Tibial nerve (tissue), 4 donors: ENCODE measurements around the gene PRODH2.
A peak's percentile ranks its signal among the peaks of the same experiment; 100 is the strongest.

ENCODE experiments used
- EP300 ChIP-seq, 2 donors: sonication (generic); formaldehyde crosslinking; IDR thresholded peaks; one replicate each; pipeline ENCODE4 v1.6.1; 2017; ENCODE audit warnings: antibody characterized with exemption in 2 of 2, mild to moderate bottlenecking in 1 of 2
- TF ChIP-seq, protein P1 (sequence below), 5 experiments: fragments of 200-600 bp in 3 of 5; fragments of 450-650 bp in 2 of 5; sonication (generic) in 3 of 5; IDR thresholded peaks; one replicate each; pipeline ENCODE4 v1.5.1; 2016 to 2019; ENCODE audit warnings: antibody characterized with exemption in 5 of 5, mild to moderate bottlenecking in 3 of 5, moderate library complexity in 2 of 5

DNA sequence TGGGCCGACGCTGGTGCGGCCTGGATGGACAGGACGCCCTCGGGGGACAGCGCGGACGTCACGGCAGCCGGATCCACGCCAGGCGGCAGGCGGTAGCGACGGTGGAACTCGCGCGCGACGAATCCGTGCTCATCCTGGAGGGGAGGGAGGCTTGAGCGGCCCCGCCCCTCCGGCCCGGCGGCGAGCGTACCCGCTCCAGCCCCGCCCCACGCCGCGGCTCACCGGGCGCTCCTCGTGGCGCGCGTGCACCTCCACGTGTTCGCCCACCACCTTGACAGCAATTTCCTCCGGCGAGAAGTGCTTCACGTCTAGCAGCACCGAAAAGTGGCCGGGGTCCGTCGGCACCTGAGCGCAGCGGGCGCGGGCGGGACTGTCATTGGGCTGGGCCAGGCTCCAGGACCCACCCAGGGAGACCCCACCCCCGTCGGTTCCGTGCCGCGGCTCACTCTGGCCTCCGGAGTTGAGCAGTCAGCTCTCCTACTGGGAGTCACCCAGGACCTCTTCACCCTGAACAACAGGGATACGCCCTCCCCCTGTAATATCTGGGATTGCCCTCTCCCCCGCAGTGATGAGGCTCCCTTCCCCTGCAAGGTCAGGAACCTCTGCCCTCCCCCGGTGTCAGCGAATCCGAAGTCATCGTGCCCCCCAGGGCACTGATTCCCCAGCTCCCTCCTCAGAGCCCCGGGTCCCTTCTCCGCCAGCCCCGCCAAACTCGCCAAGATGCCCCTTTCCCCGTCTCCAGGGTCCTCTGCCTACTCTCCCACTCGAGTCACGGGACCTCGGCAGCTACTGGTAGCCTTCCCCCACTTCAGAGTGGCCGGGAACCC lies 56.9 kb downstream of the PRODH2 start:
- TF ChIP-seq EP300 (IDR thresholded peaks at IDR 0.05), result peak in 1 of 2 donors; percentile 72
- TF ChIP-seq, protein P1, sequence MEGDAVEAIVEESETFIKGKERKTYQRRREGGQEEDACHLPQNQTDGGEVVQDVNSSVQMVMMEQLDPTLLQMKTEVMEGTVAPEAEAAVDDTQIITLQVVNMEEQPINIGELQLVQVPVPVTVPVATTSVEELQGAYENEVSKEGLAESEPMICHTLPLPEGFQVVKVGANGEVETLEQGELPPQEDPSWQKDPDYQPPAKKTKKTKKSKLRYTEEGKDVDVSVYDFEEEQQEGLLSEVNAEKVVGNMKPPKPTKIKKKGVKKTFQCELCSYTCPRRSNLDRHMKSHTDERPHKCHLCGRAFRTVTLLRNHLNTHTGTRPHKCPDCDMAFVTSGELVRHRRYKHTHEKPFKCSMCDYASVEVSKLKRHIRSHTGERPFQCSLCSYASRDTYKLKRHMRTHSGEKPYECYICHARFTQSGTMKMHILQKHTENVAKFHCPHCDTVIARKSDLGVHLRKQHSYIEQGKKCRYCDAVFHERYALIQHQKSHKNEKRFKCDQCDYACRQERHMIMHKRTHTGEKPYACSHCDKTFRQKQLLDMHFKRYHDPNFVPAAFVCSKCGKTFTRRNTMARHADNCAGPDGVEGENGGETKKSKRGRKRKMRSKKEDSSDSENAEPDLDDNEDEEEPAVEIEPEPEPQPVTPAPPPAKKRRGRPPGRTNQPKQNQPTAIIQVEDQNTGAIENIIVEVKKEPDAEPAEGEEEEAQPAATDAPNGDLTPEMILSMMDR (IDR thresholded peaks at IDR 0.05), result no peak
